ENCODE data around the gene MUC6.

MUC6 gene

DNA sequence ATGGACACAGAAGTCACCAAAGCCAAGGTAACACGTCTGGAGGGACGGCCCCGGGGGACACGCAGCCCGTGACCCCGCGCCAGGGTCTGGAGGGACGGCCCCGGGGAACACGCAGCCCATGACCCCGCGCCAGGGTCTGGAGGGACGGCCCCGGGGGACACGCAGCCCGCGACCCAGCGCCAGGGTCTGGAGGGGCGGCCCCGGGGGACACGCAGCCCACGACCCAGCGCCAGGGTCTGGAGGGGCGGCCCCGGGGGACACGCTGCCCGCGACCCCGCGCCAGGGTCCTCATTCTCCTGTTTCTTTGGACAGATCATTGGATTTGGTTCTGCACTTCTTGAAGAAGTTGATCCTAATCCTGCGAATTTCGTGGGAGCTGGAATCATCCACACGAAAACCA, 27.1 kb downstream of the MUC6 start:
- DNase-seq (ENCODE audit: low read depth in 2 of 2), result no peak

DNA sequence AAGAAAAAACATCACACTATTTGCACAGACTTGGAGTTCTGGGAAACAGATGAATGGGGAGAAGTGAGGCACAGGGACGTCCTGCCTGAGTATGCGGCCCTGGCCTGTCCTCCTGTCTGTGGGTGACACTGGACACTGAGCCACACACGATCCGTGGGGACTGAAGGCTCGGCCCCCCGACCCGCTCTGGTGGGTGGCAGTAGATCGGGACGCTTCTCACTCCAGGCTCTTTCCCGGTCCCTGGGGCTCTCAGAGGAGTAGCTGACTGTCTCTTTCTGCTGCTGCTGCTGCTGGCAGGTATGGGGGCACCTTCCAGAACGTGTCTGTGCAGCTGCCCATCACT, 27.7 kb downstream of the MUC6 start:
- no peak for DNase-seq (ENCODE audit: low read depth in 2 of 2)

DNA sequence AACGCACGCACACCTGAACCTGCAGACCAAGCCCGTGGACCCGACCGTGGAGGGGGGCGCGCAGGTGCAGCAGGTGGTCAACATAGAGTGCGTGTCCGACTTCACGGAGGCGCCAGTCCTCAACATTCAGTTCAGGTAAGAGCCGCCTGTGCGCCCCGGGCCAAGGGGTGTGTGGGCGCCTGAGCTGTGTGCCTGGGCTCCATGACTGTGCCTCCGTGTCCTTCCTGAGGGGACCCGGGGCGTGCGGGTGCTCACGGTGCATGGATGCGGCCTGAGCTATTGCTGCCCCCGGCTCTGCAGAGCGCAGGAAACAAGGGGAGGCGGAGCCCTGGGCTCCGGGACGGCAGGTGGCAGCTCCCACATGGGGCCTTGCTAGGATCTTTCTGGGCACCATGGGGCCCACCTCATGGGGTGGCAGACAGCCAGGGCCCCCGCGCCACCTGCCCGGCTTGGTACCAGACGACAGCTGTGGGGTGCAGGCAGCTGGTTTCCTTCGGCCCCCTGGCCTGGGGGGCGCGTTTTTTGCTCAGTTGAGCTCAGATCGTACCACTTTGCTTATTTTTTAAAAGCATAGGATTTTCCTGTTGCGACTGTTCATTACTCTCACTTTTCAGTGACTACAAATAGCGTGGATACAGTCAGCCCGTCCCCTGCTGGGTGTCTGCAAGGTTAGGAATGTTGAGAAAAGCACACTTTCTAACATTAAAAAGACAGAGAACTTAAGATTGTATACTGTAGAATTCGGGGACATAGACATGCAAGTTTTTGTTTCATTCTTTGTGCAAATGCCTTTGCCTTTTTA, 28.3 kb downstream of the MUC6 start:
- no peak for DNase-seq (ENCODE audit: low read depth in 2 of 2)

DNA sequence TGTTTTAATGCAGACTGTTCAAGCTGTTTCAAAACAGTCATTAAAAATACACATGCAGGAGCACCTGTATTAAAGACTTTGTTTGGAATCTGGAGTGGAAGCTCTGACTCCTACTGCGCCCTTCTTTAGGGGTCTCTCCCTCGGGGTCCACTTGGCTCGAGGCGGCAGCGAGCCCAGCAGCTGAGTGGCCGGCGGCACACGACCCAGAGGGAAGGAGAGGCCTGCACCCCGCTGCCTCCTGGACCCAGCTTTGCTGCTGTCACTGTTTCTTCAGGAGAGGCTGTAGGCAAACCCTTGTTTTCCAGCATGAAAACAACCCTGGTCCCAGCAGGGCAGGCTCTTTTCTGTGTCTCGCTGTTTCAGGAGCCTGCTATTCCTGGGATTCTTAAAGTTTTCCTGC, 29.2 kb downstream of the MUC6 start:
- DNase-seq (ENCODE audit: low read depth in 2 of 2), result no peak

DNA sequence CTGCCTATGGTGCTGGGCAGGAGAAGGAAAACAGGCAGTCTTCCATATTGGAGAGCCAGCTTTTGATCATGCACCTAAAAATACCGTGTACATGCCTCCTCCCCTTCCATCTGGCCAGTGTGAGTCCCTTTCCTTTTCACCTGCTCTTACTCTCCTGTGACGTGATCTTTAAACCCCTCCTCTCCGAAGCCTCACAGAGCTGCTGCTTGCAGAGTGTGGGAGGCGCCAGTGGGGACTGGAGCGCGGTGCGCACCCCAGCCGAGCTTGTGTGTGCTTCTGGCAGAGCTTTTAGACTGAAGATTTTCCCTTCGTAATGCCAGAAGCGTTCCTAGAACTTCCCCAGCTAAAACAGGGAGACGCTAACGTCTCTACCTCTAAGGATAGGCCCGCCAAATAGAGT, 29.8 kb downstream of the MUC6 start:
- DNase-seq (ENCODE audit: low read depth in 2 of 2), result no peak

DNA sequence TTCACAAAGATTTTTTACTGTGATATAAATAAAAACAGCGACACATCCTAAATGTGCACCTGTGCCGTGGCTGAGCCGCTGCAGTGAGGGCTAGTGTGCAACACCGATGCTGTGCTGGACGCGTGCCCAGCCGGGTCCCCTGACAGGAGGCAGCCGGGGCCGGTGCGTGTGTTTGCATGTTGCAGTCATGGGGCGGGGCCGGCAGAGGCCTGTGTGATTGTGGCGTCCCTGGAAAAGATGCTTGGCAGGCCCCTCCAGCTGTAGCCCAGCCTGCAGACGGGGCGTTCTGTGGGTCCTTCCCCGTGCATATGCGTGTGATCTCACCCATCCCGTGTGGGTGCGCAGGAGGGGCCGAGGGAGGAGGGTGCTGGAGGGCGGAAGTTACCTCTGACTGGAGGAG, 30.6 kb downstream of the MUC6 start:
- DNase-seq (ENCODE audit: low read depth in 2 of 2), result no peak

DNA sequence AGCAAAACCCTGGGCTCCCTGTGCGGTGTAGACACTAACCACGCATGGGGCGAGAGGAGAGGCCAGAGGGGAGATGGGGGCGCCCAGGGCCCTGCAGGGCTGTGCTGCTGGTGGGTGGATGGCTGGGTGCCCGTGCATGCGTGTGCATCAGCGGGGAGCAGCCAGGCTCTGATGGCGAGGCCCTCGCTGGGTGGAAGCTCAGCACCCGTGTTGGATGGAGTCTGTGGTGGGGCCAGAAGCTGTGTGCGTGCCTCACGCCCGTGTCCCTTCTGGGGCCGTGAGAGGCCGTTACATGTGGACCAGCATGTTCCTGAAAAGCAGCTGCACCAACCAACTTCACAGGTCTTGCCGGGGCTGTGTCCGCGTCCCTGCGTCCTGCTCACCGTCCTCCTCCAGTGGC, 33.4 kb downstream of the MUC6 start:
- no peak for DNase-seq (ENCODE audit: low read depth in 2 of 2)

DNA sequence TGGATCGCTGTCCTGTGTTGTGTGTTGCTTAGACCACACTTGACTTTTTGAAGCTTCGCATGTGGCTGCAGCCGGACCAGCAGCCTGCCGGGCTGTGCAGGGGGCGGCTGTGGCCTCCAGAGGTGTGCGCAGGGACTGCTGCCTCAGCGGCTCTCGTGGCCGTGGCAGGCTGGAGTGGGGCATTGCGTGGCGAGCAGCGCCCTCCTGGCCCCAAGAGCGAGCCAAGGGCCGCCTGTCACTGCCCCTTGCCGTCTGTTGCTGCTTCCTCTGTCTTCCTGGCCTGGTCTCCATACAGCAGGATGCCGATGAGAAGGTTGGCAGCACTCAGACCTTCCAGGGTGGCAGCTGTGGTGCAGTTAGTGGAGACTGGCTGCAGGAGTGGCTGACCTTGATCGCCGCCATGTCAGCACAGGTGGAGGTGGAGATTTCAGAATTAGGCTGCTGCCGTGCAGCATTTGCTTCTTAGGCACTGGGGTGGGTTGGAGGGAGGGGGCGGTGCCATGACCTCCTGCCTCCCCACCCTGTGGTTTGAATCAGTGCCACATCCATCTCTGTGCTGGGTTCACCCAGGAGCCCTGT, 34.0 kb downstream of the MUC6 start:
- no peak for DNase-seq (ENCODE audit: low read depth in 2 of 2)

DNA sequence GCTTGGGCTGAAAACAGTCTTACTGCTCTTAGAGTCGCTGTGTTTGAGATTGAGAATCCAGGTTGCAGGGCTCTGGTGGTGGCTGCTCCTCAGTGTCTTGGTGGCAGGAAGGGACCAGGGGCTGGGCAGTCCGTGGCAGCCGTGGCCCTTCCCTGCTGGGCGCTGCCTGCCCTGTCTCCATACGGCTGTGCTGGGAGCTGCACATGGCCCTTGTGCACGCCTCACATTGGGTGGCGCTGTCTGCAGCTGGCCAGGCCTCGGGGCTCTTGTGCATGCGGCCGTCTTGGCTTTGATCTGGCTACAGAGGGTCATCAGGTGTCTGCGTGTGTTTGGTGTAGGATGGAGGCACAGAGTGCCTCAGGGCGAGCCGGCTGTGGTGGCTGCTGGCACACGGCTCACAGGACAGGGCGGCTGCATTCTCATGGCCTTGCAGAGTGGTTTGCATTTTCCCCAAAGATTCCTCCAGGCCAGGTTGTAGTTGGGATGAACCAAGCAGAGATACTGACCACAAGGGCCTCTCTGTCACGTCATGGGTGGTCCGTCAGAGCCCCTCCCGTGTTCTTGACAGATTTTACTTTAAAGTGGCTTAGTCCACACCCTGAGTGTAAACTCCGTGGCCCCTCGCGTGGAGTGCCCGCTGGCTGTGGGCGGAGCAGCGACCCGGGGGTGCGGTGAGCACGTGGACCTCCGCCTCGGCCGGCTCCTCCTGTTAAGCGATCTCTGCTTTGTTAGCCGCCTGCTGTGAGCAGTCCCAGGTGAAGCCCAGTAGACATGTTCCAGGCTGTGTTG, 34.7 kb downstream of the MUC6 start:
- DNase-seq (ENCODE audit: low read depth in 2 of 2), result no peak

DNA sequence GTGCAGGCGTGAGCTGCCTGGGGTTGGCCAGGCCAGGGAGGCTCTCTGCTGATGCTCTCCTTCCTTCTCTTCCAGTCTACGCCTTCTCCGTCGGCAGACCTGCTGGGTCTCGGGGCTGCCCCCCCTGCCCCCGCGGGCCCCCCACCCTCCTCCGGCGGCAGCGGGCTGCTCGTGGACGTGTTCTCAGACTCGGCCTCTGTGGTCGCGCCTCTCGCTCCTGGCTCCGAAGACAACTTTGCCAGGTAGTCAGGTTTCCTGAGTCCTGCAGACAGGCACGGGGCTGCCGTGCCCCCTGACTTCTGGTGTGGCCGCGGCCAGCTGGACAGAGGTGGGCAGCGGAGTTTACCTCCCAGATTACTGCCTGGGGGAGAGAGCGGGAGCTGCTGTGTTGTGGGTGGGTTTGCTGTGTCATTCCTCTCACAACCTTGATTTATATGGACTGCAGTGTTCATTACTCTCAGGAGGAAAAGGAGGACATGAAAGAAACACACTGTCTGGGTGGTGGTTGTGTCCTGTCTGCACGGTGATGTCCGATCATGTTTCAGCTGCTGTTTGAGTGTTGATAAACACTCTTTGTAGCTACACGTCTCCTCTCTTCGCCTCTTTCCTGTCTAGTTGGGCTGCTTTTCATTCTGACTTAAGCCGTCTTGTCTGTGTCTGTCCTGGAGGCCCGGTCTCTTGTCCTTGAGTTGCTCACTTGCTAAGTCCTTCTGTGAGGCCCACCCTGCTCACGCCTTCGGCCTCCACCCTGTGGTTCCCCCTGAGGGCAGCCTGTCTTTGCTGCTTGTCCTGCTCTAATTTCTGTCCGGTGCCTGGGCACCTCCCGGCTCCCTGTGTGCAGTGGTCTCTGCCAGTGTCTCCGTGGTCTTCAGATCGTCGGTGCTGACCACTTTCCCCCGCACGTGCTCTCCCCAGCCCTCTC, 35.9 kb downstream of the MUC6 start:
- DNase-seq (ENCODE audit: low read depth in 2 of 2), result no peak

DNA sequence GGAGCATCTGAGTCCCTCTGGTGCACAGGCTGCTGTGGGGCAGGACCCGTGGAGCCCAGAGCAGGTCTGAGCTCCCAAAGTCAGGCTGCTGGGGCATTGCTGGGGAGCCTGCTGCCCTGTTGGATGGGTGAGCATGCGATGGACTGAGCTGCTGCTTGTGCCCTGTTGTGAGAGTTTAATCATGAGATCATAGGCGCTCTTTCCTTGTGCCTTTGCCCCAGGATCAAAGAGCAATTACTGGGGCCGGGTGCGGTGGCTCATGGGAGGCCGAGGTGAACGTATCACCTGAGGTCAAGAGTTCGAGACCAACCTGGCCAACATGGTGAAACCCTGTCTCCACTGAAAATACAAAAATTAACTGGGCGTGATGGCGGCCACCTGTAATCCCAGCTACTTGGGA, 37.5 kb downstream of the MUC6 start:
- DNase-seq (ENCODE audit: low read depth in 2 of 2), result no peak

DNA sequence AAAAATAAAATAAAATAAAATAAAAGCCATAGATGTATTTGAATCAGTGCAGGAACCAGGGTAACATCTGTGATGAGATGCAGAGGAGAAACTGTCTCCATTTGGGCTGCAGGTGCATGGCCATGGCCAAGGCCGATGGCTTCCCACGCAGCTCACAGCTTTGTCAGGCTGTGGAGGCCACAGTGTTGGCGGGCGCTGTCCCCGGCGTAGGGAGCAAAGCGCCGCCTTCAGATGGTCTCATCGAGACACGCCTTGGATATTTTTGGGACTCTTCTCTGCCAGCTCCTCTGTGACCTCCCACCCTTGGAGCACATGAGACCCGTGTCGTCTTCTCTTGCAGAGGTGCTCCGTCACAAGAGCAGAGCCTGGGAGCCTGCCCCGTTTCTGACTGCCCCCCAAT, 38.6 kb downstream of the MUC6 start:
- no peak for DNase-seq (ENCODE audit: low read depth in 2 of 2)

DNA sequence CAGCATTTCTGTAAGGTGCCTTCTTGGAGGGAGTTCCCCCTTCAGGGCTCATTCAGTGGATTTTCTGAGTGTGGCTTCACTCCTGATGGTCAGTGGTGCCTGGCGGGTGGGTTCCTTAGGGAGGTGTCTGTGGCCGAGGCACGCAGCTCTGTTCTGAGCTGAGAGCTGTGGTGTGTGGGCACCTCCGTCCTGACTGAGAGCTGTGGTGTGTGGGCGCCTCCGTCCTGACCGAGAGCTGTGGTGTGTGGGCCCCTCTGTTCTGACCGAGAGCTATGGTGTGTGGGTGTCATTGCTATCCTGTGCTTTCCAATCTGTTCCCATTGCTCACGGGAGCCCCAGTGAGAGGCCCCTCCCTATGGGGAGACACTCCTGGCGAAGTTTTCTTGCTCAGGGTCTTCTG, 39.8 kb downstream of the MUC6 start:
- DNase-seq (ENCODE audit: low read depth in 2 of 2), result no peak

DNA sequence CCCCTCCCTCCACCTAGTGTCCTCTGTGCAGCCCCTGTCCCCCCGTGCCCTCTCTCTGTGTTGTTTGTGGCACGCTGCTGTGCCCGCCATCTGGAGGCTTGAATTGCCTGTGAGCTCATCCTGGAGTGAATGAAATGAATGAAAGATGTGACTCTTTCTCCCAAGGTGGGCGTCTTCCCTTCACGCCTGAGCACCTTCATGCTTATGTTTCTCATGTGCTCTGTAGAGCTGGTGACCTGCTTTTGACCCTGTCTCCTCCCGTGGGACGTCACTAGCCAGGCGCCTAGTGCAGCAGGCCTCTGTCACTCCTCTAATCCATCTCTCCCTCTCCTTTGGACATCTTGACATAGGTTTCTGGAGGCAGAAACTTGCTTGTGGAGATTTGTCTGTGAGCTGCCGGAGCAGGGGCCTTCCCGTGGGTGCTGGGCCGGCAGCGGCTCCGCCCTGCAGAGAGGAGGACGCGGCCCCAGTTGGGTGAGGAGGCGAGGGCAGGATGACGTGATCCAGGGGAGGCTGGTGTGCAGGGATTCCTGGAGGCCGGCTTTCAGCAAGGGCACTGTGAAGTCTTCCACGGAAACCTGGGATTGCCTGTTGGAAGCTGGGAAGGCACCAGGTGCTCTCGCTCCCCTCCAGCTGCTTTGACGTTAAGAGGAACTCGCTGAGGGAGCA, 40.6 kb downstream of the MUC6 start:
- no peak for DNase-seq (ENCODE audit: low read depth in 2 of 2)

DNA sequence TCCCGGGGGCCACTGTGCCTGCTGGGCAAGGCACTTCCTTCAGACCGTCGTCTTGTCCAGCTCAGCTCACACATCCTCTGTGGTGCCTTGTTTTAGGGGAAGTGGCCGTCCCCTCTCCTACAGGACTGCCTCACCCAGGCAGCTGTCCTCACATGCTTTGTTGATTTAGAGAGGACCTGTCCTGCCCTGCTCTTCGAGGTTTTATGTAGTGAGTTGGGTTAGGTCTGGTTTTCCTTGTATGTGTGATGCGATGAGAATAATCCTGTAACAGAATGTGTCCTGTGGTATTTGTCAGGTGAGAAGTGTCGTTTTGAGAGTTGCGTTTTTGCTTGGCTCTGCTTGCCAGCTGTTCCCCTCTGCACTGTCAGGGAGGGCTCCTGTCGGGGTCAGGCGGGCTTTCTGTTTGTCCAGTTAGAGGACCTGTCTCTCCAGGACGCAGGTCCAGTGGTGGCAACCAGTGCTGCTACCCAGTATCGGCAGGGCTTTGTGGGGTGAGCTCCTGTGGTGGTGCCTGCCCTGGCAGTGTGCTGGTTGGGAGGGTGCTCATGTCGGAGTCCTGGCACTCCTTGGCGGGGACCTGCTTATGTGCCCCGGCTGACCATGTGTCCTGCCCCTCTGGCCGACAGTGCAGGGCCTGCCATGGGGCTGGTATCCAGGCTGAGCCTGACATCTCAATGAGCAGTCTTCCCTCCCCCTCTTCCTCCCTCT, 41.3 kb downstream of the MUC6 start:
- no peak for DNase-seq (ENCODE audit: low read depth in 2 of 2)

DNA sequence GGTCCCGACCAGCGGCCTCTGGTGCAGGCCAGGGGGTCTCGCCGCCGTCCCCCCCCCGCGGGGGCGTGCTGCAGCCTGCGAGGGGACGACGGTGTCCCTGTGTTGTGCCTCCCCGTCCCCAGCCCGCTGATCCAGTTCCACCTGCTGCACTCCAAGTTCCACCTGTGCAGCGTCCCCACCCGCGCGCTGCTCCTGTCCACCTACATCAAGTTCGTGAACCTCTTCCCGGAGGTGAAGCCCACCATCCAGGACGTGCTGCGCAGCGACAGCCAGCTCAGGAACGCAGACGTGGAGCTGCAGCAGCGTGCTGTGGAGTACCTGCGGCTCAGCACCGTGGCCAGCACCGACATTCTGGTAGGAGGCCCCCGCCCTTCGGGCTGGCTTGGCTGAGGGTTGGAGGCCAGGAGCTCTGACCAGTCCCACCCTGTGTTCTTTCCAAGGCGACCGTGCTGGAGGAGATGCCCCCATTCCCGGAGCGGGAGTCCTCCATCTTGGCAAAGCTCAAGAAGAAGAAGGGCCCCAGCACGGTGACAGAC, 42.8 kb downstream of the MUC6 start:
- DNase-seq (ENCODE audit: low read depth in 2 of 2), result no peak

DNA sequence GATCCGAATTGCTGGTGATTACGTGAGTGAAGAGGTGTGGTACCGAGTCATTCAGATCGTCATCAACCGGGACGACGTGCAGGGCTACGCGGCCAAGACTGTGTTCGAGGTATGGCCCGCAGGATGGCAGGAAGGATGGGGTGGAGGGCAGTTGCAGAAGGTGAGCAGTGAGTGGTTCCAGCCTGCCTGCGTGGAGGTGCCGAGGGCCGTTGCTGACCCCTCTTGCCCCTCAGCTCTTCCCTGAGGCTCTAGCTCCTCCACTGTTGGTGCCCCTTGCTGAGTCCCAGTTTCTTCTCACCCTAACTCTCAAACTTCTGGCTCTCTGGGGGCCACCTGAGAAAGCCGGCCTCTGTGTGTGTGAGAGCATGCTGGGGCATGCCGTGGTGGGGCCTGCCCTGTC, 43.9 kb downstream of the MUC6 start:
- no peak for DNase-seq (ENCODE audit: low read depth in 2 of 2)

DNA sequence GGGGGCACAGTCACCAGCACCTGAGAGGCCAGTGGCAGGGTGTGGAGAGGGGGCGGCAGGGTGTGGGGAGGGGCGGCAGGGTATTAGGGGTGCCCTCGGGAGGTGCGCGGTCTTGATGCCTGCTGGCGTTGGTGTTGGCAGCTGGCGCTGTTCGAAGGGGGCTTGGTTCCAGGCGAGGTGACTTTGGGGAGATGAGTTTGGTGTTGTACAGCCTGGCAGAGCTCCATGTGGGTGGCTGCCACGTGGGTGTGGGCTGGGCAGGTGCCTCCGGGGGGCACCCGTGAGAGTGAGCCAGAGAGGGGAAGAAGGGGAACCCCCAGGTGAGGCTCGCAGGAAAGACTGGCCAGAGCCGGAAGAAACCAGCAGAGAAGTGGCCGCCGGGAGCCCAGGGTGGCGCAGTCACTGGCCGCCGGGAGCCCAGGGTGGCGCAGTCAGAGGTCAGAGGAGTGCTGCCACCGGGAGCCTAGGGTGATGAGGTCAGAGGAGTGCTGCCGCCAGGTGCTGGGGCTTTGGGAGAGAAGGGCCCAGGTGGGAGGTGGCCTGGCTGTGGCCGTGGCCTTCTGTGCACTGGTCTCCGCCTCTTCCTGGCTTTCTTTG, 44.7 kb downstream of the MUC6 start:
- no peak for DNase-seq (ENCODE audit: low read depth in 2 of 2)

DNA sequence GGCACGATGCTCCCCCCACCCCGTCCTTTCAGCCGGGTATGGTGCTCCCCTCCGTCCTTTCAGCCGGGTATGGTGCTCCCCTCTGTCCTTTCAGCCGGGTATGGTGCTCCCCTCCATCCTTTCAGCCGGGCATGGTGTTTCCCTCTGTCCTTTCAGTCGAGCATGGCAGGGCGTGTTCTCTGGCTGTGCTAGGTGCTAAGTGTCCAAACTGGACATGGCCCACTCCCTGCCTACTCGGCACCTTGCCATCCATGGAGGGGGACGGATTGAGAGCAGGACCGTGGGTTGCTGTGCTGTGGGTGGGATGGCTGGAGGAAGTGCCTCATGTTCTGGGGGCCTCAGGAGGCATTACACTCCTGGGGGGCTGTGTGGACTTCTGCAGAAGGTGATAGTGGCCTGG, 45.5 kb downstream of the MUC6 start:
- DNase-seq (ENCODE audit: low read depth in 2 of 2), result no peak

DNA sequence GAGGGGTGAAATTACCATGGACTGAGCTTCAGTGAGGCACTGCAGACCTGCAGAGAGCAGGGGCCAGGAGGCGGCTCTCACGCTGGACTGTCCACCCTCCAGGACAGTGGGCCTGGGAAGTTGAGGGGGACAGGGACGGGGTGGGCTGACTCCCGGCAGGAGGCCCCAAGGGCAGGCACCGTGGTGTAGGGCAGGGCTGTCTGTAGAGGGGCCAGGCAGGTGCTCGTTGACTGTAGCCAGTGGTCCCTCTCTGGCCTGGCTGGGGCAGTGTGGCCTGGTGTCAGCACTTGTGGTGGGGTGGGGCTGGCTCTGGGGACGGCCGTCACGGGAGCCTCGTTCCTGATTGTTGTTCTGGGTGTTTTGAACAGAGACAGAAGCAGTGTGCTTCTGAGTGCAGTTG, 46.4 kb downstream of the MUC6 start:
- DNase-seq (ENCODE audit: low read depth in 2 of 2), result no peak
